Measurements from ENCODE around the gene EMILIN3. TPM values are rescaled to one million over a fixed set of nuclear protein-coding genes. Genes with fewer than 3 reads are reported as not detected.

Gene EMILIN3
- total and polyA plus RNA-seq, 2 experiments from 2014 or later, result 0.45 to 2.3 TPM

DNA sequence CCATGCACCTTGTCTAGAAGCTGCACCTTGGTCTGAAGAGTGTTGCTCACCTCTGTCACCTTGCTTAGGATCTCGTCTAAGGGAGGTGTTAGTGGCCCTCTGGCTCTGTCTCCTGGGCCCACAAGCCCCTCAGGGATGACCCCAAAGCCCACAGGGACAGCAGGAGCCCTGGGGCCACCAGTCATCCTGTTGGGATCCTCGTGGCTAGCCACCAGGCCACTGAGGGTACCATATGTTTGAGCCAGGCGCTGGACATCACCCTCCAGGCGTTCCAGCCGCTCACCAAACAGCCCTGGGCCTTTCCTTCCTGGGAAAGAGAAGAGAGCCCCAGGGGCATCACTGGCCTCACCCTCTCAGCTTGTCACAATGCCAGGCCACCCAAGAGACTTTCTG lies 3.9 kb downstream of the EMILIN3 start:
- H3K36me3 ChIP-seq, result no peaks in the 10 kb centered on the region
- TF ChIP-seq, protein P1, sequence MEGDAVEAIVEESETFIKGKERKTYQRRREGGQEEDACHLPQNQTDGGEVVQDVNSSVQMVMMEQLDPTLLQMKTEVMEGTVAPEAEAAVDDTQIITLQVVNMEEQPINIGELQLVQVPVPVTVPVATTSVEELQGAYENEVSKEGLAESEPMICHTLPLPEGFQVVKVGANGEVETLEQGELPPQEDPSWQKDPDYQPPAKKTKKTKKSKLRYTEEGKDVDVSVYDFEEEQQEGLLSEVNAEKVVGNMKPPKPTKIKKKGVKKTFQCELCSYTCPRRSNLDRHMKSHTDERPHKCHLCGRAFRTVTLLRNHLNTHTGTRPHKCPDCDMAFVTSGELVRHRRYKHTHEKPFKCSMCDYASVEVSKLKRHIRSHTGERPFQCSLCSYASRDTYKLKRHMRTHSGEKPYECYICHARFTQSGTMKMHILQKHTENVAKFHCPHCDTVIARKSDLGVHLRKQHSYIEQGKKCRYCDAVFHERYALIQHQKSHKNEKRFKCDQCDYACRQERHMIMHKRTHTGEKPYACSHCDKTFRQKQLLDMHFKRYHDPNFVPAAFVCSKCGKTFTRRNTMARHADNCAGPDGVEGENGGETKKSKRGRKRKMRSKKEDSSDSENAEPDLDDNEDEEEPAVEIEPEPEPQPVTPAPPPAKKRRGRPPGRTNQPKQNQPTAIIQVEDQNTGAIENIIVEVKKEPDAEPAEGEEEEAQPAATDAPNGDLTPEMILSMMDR (IDR thresholded peaks at IDR 0.05; ENCODE audit: low read depth, low read length), result no peak
- no peak overlapping the region for H3K4me3 ChIP-seq
- no peak overlapping the region for H3K27ac ChIP-seq
- DNase-seq (ENCODE audit: low read depth in 1 of 2, low spot score in 1 of 2), result no peak
- no peaks in the 10 kb centered on the region for H3K4me1 ChIP-seq (ENCODE audit: low read depth)
- H3K27me3 ChIP-seq, result peaks cover 35% of the 10 kb centered on the region
- H3K9me3 ChIP-seq (ENCODE audit: low read depth), result no peaks in the 10 kb centered on the region

DNA sequence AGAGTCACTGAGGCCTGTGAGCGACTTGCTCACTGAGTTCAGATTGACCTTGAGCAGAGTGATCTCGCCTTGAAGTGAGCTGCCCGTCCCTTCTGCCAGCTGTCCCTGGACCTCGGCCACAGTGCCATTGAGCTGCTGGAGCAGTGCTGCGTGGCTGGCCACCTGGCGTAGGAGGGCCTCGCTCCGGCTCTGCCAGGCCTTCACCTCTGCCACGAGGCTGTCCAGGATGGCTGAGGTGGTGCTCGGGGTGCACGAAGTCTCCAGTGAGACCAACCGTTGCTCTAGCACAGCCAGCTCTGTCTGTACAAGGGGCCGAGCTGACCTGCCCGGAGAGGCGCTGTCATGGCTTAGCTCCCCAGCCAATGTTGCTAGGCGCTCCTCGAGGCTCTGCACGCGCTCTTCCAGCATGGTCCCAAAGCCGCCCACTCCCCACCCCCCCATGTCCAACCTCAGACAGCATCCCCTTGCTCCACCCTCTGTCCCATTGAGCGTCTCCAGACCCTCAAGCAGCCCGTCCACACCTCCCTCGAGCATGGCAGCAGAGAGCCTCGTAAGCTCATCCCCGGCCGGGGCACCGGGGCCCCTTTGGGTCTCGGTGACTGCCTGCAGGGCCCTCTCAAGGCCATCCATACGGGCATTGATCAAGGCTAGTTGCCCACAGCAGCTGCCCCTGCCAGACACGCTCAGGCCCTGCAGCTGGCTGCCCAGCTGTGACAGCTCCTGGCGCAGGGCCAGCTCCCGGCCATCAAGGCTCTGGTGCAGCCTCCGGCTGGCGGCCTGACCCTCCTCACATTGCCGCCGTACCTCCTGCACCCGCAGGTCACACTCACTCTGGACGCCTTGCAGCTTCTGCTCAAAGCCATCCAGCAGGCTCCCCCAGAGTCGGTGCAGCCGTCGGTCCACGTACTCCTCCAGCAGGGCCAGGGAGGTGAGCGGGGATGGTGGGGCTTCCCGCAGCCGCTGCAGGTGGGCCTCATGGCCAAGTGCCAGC lies 4.6 kb downstream of the EMILIN3 start:
- Histone ChIP-seq H3K27me3 (peaks cover 29% of the 10 kb centered on the region), H3K36me3 (no peaks in the 10 kb centered on the region), H3K27ac (no peak overlapping the region), H3K9me3 (ENCODE audit: low read depth) (no peaks in the 10 kb centered on the region), H3K4me3 (no peak overlapping the region), H3K4me1 (ENCODE audit: low read depth) (no peaks in the 10 kb centered on the region)
- TF ChIP-seq, protein P1 (IDR thresholded peaks at IDR 0.05; ENCODE audit: low read depth, low read length), result no peak
- no peak for DNase-seq (ENCODE audit: low read depth in 1 of 2, low spot score in 1 of 2)

DNA sequence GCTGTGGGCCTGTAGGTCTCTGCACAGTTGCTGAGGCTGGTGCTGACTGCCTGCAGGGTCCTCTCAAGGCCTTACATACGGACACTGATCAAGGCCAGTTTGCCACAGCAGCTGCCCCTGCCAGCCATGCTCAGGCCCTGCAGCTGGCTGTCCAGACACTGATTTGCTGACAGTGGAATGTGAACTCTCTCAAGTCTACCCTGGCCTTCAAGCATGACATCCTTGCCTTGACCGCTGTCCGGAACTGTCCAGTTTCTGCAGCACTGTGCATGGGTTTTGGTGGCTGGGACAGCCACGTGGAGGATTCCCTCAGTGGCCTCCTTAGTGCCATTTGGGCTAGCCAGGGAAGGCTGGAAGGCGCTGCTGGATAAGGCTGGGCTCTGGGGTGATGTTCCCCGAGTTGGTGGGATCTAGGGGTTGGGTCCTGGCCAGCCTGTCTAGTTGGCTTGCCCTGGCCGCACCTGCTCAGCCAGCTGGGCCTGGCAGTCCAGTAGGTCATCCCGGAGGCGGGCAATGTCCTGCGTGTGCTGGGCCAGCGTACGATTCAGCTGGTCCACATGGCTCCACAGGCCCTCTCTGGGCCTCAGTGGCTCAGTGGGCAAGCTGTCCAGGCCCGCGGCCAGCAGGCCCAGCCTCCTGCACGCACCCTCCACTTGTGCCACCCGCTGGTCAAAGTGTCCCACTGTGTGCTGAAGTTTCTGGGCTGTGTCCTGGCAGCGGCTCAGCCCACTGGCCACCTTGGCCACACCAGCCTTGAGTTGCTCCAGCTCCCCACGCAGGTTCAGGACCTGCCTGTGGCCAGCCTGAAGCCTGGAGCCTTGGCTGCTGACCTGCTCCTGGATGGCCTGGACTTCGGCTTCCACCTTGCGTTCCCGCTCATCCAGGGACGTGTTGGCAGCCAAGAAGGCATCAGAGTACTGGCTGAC lies 5.5 kb downstream of the EMILIN3 start:
- Histone ChIP-seq H3K4me3 (no peak overlapping the region), H3K27ac (no peak overlapping the region), H3K27me3 (peaks cover 21% of the 10 kb centered on the region), H3K36me3 (no peaks in the 10 kb centered on the region), H3K4me1 (ENCODE audit: low read depth) (no peaks in the 10 kb centered on the region), H3K9me3 (ENCODE audit: low read depth) (no peaks in the 10 kb centered on the region)
- TF ChIP-seq, protein P1 (IDR thresholded peaks at IDR 0.05; ENCODE audit: low read depth, low read length), result no peak
- no peak for DNase-seq (ENCODE audit: low read depth in 1 of 2, low spot score in 1 of 2)

DNA sequence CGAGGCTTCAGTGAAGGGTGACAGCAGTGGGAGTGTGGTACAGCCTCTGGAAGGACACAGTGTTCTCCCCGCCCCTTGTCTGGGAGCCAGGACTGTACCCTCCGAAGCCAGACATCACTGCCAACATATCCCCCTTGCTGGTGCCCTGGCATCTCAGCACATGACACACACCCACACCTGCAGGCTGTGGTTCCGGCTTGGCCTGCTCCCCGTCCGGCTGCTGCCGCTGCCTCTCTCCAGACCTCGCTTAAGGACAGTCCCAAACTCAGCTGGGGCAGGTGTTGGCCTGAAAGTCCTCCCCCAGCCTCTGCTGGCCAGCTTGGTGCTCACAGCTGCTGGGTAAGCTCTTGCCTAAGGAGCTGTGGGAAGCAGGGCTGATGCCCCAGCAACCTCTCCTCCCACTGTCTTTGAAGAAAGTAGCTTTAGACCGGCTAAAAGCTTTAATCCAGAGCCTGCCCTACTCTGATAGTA lies 7.0 kb downstream of the EMILIN3 start:
- H3K4me1 ChIP-seq (ENCODE audit: low read depth), result no peaks in the 10 kb centered on the region
- H3K27ac ChIP-seq, result no peak overlapping the region
- H3K36me3 ChIP-seq, result no peaks in the 10 kb centered on the region
- peaks cover 6% of the 10 kb centered on the region for H3K27me3 ChIP-seq
- no peaks in the 10 kb centered on the region for H3K9me3 ChIP-seq (ENCODE audit: low read depth)
- TF ChIP-seq, protein P1 (IDR thresholded peaks at IDR 0.05; ENCODE audit: low read depth, low read length), result no peak
- H3K4me3 ChIP-seq, result no peak overlapping the region
- no peak for DNase-seq (ENCODE audit: low read depth in 1 of 2, low spot score in 1 of 2)

DNA sequence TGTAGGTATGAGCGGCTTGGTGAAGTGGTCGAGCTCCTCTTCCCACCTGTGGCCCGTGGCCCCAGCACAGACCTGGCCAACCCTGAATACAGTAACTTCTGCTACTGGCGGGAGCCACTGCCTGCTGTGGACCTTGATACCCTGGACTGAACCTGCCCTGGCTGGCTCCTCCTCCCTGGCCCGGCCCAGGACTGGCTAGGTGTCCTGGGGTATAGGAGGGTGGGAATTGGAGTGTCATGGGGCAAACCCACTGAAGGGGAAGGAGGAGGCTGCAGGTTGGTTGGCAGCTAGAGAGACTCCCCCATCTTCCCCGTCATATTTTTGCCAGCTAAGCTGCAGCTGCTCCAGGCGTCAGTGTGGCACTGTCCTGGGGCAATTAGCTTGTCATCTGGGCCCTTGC lies 7.9 kb downstream of the EMILIN3 start:
- Histone ChIP-seq H3K9me3 (ENCODE audit: low read depth) (no peaks in the 10 kb centered on the region), H3K4me3 (no peak overlapping the region), H3K27me3 (no peaks in the 10 kb centered on the region), H3K27ac (no peak overlapping the region), H3K36me3 (no peaks in the 10 kb centered on the region), H3K4me1 (ENCODE audit: low read depth) (no peaks in the 10 kb centered on the region)
- DNase-seq (ENCODE audit: low read depth in 1 of 2, low spot score in 1 of 2), result no peak
- TF ChIP-seq, protein P1 (IDR thresholded peaks at IDR 0.05; ENCODE audit: low read depth, low read length), result no peak

Measured in cardiac muscle cell (in vitro differentiated cells and primary cell).